KMS-11 (cell line): Measurements from ENCODE around the gene DSTN.

Source experiments
- H2AFZ ChIP-seq: fragments of 200-600 bp; sonication (generic); 2 replicates; pipeline ENCODE4 v1.6.1; 2016; ENCODE audit warnings: antibody characterized with exemption, mixed run types, low read depth
- H3K27ac ChIP-seq: fragments of 200-600 bp; sonication (generic); 2 replicates; pipeline ENCODE4 v1.6.1; 2016; ENCODE audit warnings: mild to moderate bottlenecking, mixed run types
- H3K27me3 ChIP-seq: fragments of 200-600 bp; sonication (generic); 2 replicates; pipeline ENCODE4 v1.6.1; 2017; ENCODE audit warnings: mild to moderate bottlenecking, low read depth, mixed run types, moderate library complexity; ENCODE audit not compliant: insufficient read depth
- H3K36me3 ChIP-seq: fragments of 200-600 bp; sonication (generic); 2 replicates; pipeline ENCODE4 v1.6.1; 2017; ENCODE audit warnings: mild to moderate bottlenecking, mixed run types; ENCODE audit not compliant: insufficient read depth
- H3K4me1 ChIP-seq: fragments of 200-600 bp; sonication (generic); 2 replicates; pipeline ENCODE4 v1.6.1; 2016; ENCODE audit warnings: mild to moderate bottlenecking, low read depth, mixed run types; ENCODE audit not compliant: poor library complexity, severe bottlenecking
- H3K4me2 ChIP-seq: fragments of 200-600 bp; sonication (generic); 2 replicates; pipeline ENCODE4 v1.7.0; 2016; ENCODE audit warnings: mild to moderate bottlenecking, mixed run types
- H3K4me3 ChIP-seq: fragments of 200-600 bp; sonication (generic); IDR thresholded peaks from 2 replicates; pipeline ENCODE4 v1.6.1; 2017; ENCODE audit warnings: low read depth, low read length, mixed read lengths; ENCODE audit not compliant: insufficient read depth
- H3K79me2 ChIP-seq: fragments of 200-600 bp; sonication (generic); 2 replicates; pipeline ENCODE4 v1.6.1; 2016; ENCODE audit warnings: low read depth, mixed run types; ENCODE audit not compliant: insufficient read depth
- H3K9ac ChIP-seq: fragments of 200-600 bp; sonication (generic); 2 replicates; pipeline ENCODE4 v1.6.1; 2016; ENCODE audit warnings: mild to moderate bottlenecking, mixed run types
- H4K20me1 ChIP-seq: fragments of 200-600 bp; sonication (generic); 2 replicates; pipeline ENCODE4 v1.6.1; 2016; ENCODE audit warnings: mild to moderate bottlenecking, mixed run types; ENCODE audit not compliant: insufficient read depth
- CTCF ChIP-seq: fragments of 200-600 bp; sonication (generic); conservative IDR thresholded peaks from 2 replicates; pipeline ENCODE4 v1.6.1; 2017; ENCODE audit warnings: low read depth, mild to moderate bottlenecking, antibody characterized with exemption, low read length, moderate library complexity, mixed read lengths

The DSTN gene

DNA sequence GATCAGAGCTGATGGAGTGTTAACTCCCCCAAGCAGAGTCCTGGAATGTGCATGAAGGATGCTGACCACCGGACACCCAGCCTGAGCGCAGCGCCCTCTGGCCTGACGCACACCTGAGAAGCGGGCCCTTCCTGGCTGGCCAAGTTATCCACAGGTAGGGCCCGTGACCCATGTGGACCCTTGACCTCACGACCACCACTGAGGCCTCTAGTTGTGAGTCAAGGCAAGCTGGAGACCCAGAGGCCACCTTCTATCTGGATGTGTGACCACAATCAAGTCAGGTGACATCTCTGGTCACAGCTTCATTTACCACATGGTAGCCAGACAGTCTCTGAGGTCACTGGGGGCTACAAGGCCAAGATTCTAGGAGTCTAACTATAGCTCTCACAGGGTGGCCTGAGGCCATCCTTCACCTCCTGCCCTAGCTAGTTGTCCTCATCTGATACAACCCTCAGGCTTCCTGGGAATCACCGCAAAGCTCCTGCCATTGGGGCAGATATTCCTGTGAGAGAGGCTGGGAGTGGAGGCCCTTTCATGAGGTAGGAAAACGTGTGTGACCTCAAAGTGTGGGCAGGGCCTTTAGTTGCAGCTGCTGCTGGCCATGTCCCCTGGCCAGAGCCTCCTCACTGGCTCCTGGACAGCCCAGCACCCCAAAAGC is 53.1 kb downstream of the DSTN start:
- H3K27ac ChIP-seq: no peak overlapping the region
- no peaks in the 10 kb centered on the region for H3K27me3 ChIP-seq
- no peaks in the 10 kb centered on the region for H3K36me3 ChIP-seq
- TF ChIP-seq CTCF: no peak
- no peak overlapping the region for H3K9ac ChIP-seq
- no peaks in the 10 kb centered on the region for H4K20me1 ChIP-seq
- no peak overlapping the region for H2AFZ ChIP-seq
- no peak overlapping the region for H3K4me2 ChIP-seq
- H3K4me1 ChIP-seq: no peaks in the 10 kb centered on the region
- no peak overlapping the region for H3K4me3 ChIP-seq
- no peaks in the 10 kb centered on the region for H3K79me2 ChIP-seq

GRCh38 chr20:17624070-17624469 is 54.2 kb downstream of the DSTN start:
- Histone ChIP-seq H3K9ac (no peak overlapping the region), H3K36me3 (no peaks in the 10 kb centered on the region)

GRCh38 chr20:17624551-17625245 is 54.8 kb downstream of the DSTN start:
- H3K4me1 ChIP-seq: no peaks in the 10 kb centered on the region
- H2AFZ ChIP-seq: no peak overlapping the region
- no peak overlapping the region for H3K27ac ChIP-seq
- no peak overlapping the region for H3K4me3 ChIP-seq
- no peak for TF ChIP-seq CTCF
- H3K27me3 ChIP-seq: no peaks in the 10 kb centered on the region
- H3K79me2 ChIP-seq: no peaks in the 10 kb centered on the region
- H3K9ac ChIP-seq: no peak overlapping the region
- no peaks in the 10 kb centered on the region for H4K20me1 ChIP-seq
- H3K4me2 ChIP-seq: no peak overlapping the region
- H3K36me3 ChIP-seq: no peaks in the 10 kb centered on the region

More at GRCh38 chr20:17624070-17624469, 54.2 kb downstream of the DSTN start:
- no peaks in the 10 kb centered on the region for H3K4me1 ChIP-seq
- no peak overlapping the region for H3K27ac ChIP-seq
- no peak overlapping the region for H3K4me2 ChIP-seq
- no peak for TF ChIP-seq CTCF
- H3K27me3 ChIP-seq: no peaks in the 10 kb centered on the region
- no peaks in the 10 kb centered on the region for H4K20me1 ChIP-seq
- H3K4me3 ChIP-seq: no peak overlapping the region
- no peak overlapping the region for H2AFZ ChIP-seq
- no peaks in the 10 kb centered on the region for H3K79me2 ChIP-seq

- Histone ChIP-seq H3K79me2 (no peaks in the 10 kb centered on the region), H3K27ac (no peak overlapping the region), H4K20me1 (no peaks in the 10 kb centered on the region), H3K4me3 (no peak overlapping the region), H3K9ac (no peak overlapping the region), H3K27me3 (no peaks in the 10 kb centered on the region), H3K4me1 (no peaks in the 10 kb centered on the region), H3K4me2 (no peak overlapping the region), H3K36me3 (no peaks in the 10 kb centered on the region), H2AFZ (no peak overlapping the region)
- TF ChIP-seq CTCF: no peak
Observed at GRCh38 chr20:17625246-17626051, 55.6 kb downstream of the DSTN start.
